H1 (cell line): Measurements from ENCODE around the gene THRB.

Source experiments
- POLR2A ChIP-seq, 2 experiments: IDR thresholded peaks; 1 replicate in 1 of 2; 2 replicates in 1 of 2; pipeline ENCODE4 v1.6.1; 2011; ENCODE audit warnings: low read depth in 2 of 2, low read length in 2 of 2, mild to moderate bottlenecking in 2 of 2; ENCODE audit errors: control extremely low read depth in 1 of 2
- RAD21 ChIP-seq, 2 experiments: IDR thresholded peaks in 1 of 2; conservative IDR thresholded peaks in 1 of 2; 2 replicates each; pipeline ENCODE4 v1.6.1; 2011; ENCODE audit warnings: low read depth in 2 of 2, low read length in 2 of 2, improper control_type of control experiment in 1 of 2, inconsistent platforms in 1 of 2, mild to moderate bottlenecking in 1 of 2, moderate library complexity in 1 of 2

DNA sequence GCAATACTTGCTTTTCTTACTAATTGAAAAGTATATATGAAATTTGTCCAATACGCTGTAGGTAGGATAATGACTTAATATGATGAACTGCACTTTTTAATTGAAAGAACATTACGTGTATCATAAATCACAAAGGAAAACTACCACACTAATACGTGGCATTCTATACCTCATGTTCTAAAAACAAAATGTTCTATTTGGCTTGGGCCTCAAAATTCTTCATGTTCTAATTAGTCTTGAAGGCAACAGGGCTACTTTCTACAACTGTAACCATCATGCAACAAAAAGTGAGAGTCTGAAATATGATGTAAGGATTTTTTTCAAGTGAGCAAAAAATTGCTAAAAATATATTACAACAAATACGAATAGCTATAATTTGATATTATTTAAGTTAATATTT lies 19.8 kb downstream of the THRB start:
- TF ChIP-seq RAD21 (IDR thresholded peaks at IDR 0.05 in 1 of 2, conservative IDR thresholded peaks at IDR 0.05 in 1 of 2; ENCODE audit: low read depth in 2 of 2, low read length in 2 of 2) (no peak), POLR2A (IDR thresholded peaks at IDR 0.05; ENCODE audit: control extremely low read depth in 1 of 2, low read depth in 2 of 2, low read length in 2 of 2) (no peak)
